Prostate gland (tissue), 2 donors: ENCODE results near the gene PRKRIP1.

ENCODE experiments used
- CTCF ChIP-seq, 4 experiments: fragments of 200-600 bp in 2 of 4; fragments of 450-650 bp in 2 of 4; sonication (generic) in 2 of 4; IDR thresholded peaks; 1 replicate in 3 of 4; 2 replicates in 1 of 4; pipeline ENCODE4 v1.5.1; 2016 to 2019; ENCODE audit warnings: antibody characterized with exemption in 4 of 4, mild to moderate bottlenecking in 2 of 4, moderate library complexity in 2 of 4
- POLR2A ChIP-seq: fragments of 450-650 bp; IDR thresholded peaks from one replicate; pipeline ENCODE4 v1.6.1; 2016; ENCODE audit warnings: antibody characterized with exemption, mild to moderate bottlenecking

GRCh38 chr7:102416406-102416805, 20.2 kb downstream of the PRKRIP1 start:
- TF ChIP-seq POLR2A: no peak
- TF ChIP-seq CTCF (IDR thresholded peaks at IDR 0.05): no peak
